Measurements from ENCODE around the gene SLC22A15. TPM values are rescaled to one million over a fixed set of nuclear protein-coding genes. Genes with fewer than 3 reads are reported as not detected.

SLC22A15 gene
- total RNA-seq (0.17 TPM), polyA plus RNA-seq (under 1 TPM in 1 of 4 donors, not detected in 3; 0.03 TPM)

DNA sequence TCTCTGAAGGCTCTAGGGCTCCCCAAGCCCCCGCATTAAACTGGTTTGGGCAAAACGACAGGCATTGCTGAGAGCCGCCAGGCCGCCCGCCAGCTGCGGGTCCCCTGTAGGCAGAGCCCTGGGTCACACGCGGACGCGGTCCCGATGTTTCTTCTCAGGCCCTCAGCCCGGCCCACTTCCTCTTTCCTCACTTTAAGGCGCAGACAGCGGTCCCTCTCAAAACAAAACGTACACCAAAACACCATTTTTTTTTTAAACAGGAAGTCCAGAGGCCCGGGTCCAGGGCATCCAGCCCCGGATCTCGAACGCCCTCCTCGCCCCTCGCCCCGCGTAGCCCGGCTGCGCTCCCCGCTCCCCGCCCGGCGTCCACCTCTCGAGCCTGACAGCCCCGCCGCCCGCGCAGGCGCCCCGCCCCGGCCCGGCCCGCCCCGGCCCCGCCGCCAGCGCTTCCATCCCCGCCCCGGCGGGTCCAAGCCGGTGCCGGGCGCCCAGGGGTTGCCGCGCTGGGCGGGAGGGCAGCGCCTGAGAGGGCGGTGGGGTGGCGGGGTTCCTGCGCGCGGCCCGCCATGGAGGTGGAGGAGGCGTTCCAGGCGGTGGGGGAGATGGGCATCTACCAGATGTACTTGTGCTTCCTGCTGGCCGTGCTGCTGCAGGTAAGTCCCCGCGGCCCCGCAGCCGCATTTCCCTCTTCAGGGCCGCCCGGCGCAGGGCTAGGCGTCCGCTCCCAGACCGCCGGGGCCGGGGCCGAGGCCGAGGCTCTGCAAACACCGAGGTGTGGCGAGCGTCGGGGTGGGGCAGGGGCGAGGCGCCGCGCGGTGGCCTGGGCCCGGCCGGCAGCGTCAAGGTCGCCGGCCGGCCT lies at the start of gene SLC22A15:
TSS of gene SLC22A15 (plus strand) at position 452 of the 859 bp plus-strand sequence. CDS start at position 567, 115 bp downstream.
- peak within 1 kb of the TSS; percentile 83 to 91 (median 85) for H3K4me3 Mint-ChIP-seq
- H3K9me3 ChIP-seq (ENCODE audit: control insufficient read depth in 2 of 2, low read length in 2 of 2): peaks cover 0 to 5% of the 10 kb centered on the region in 2 experiments
- peak in 2 of 3 donors; percentile 1 to 41 for DNase-seq
- peaks cover 4 to 21% (median 8%) of the 10 kb centered on the region in 4 donors for H3K4me1 Mint-ChIP-seq
- peaks cover 68% of the 10 kb centered on the region for H3K27me3 Mint-ChIP-seq
- H3K27me3 ChIP-seq (ENCODE audit: control insufficient read depth, insufficient read depth, low read length): peaks cover 40% of the 10 kb centered on the region
- H3K36me3 ChIP-seq (ENCODE audit: control insufficient read depth, insufficient read depth, low read length): no peaks in the 10 kb centered on the region
- ATAC-seq (ENCODE audit: low read depth in 2 of 2): peak; percentile 39 to 62
- peak within 1 kb of the TSS in 1 of 3 donors; percentile 80 for H3K27ac Mint-ChIP-seq
- no peaks in the 10 kb centered on the region for H3K36me3 Mint-ChIP-seq
- no peak within 1 kb of the TSS for H3K27ac ChIP-seq (ENCODE audit: insufficient read depth, low read length, poor library complexity, severe bottlenecking)
- H3K4me3 ChIP-seq (ENCODE audit: low read depth, low read length): peak within 1 kb of the TSS; percentile 47
- H3K4me1 ChIP-seq (ENCODE audit: control insufficient read depth, insufficient read depth, low read length, poor library complexity, severe bottlenecking): peaks cover 5% of the 10 kb centered on the region
- peaks cover 0 to 3% (median 0%) of the 10 kb centered on the region in 7 donors for H3K9me3 Mint-ChIP-seq

- H3K4me1 ChIP-seq (ENCODE audit: control insufficient read depth, insufficient read depth, low read length, poor library complexity, severe bottlenecking): no peaks in the 10 kb centered on the region
- H3K27me3 Mint-ChIP-seq: peaks cover 17% of the 10 kb centered on the region
- H3K9me3 ChIP-seq (ENCODE audit: control insufficient read depth in 2 of 2, low read length in 2 of 2): no peaks in the 10 kb centered on the region
- H3K36me3 Mint-ChIP-seq: no peaks in the 10 kb centered on the region
- no peak overlapping the region for H3K4me3 ChIP-seq (ENCODE audit: low read depth, low read length)
- no peak for DNase-seq
- peaks cover 0 to 3% (median 0%) of the 10 kb centered on the region in 7 donors for H3K9me3 Mint-ChIP-seq
- no peaks in the 10 kb centered on the region for H3K27me3 ChIP-seq (ENCODE audit: control insufficient read depth, insufficient read depth, low read length)
- H3K27ac ChIP-seq (ENCODE audit: insufficient read depth, low read length, poor library complexity, severe bottlenecking): no peak overlapping the region
- no peak for ATAC-seq (ENCODE audit: low read depth in 2 of 2)
- no peak overlapping the region for H3K27ac Mint-ChIP-seq
- no peaks in the 10 kb centered on the region for H3K4me1 Mint-ChIP-seq
- no peaks in the 10 kb centered on the region for H3K36me3 ChIP-seq (ENCODE audit: control insufficient read depth, insufficient read depth, low read length)
- no peak overlapping the region for H3K4me3 Mint-ChIP-seq
These were observed 48.3 kb upstream of the SLC22A15 start for GRCh38 chr1:115927971-115928370.

DNA sequence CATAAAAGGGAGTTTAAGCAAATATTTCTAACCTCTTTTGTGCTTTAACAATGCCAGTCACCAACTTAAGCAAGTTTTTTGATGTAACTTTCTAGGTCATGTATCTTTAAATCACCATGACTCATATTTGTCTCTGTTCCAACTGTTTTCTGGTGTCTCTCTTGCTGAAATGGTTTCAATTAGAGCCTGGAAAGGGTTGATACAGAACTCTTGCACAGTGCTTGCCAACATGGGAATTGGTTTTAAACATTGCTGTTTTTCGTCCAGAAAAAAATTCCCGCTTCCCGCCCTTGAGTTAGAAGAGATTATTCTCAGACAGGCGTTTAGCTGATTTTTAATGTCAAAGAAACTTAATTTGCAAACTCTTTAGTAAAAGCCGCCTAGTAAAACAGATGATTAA lies 46.4 kb upstream of the SLC22A15 start:
- peaks cover 17% of the 10 kb centered on the region for H3K27me3 Mint-ChIP-seq
- H3K9me3 ChIP-seq (ENCODE audit: control insufficient read depth in 2 of 2, low read length in 2 of 2): no peaks in the 10 kb centered on the region
- no peaks in the 10 kb centered on the region for H3K36me3 Mint-ChIP-seq
- no peaks in the 10 kb centered on the region for H3K4me1 Mint-ChIP-seq
- DNase-seq (no peak), ATAC-seq (ENCODE audit: low read depth in 2 of 2) (no peak)
- no peak overlapping the region for H3K27ac Mint-ChIP-seq
- H3K36me3 ChIP-seq (ENCODE audit: control insufficient read depth, insufficient read depth, low read length): no peaks in the 10 kb centered on the region
- no peaks in the 10 kb centered on the region for H3K27me3 ChIP-seq (ENCODE audit: control insufficient read depth, insufficient read depth, low read length)
- H3K4me3 Mint-ChIP-seq: no peak overlapping the region
- H3K9me3 Mint-ChIP-seq: peaks cover 0 to 5% (median 0%) of the 10 kb centered on the region in 7 donors
- H3K4me1 ChIP-seq (ENCODE audit: control insufficient read depth, insufficient read depth, low read length, poor library complexity, severe bottlenecking): no peaks in the 10 kb centered on the region
- no peak overlapping the region for H3K27ac ChIP-seq (ENCODE audit: insufficient read depth, low read length, poor library complexity, severe bottlenecking)
- no peak overlapping the region for H3K4me3 ChIP-seq (ENCODE audit: low read depth, low read length)

- no peaks in the 10 kb centered on the region for H3K9me3 ChIP-seq (ENCODE audit: control insufficient read depth in 2 of 2, low read length in 2 of 2)
- Mint-ChIP-seq H3K36me3 (no peaks in the 10 kb centered on the region), H3K27me3 (peaks cover 24% of the 10 kb centered on the region), H3K4me3 (no peak overlapping the region), H3K27ac (no peak overlapping the region), H3K9me3 (peaks cover 0 to 5% (median 0%) of the 10 kb centered on the region in 7 donors), H3K4me1 (no peaks in the 10 kb centered on the region)
- no peak overlapping the region for H3K4me3 ChIP-seq (ENCODE audit: low read depth, low read length)
- H3K4me1 ChIP-seq (ENCODE audit: control insufficient read depth, insufficient read depth, low read length, poor library complexity, severe bottlenecking): no peaks in the 10 kb centered on the region
- DNase-seq (no peak), ATAC-seq (ENCODE audit: low read depth in 2 of 2) (no peak)
- H3K27ac ChIP-seq (ENCODE audit: insufficient read depth, low read length, poor library complexity, severe bottlenecking): no peak overlapping the region
- no peaks in the 10 kb centered on the region for H3K36me3 ChIP-seq (ENCODE audit: control insufficient read depth, insufficient read depth, low read length)
- H3K27me3 ChIP-seq (ENCODE audit: control insufficient read depth, insufficient read depth, low read length): peaks cover 3% of the 10 kb centered on the region
These were observed 42.7 kb upstream of the SLC22A15 start for GRCh38 chr1:115933625-115934024.

- Histone ChIP-seq H3K4me3 (ENCODE audit: low read depth, low read length) (no peak overlapping the region), H3K9me3 (ENCODE audit: control insufficient read depth in 2 of 2, low read length in 2 of 2) (no peaks in the 10 kb centered on the region), H3K4me1 (ENCODE audit: control insufficient read depth, insufficient read depth, low read length, poor library complexity, severe bottlenecking) (no peaks in the 10 kb centered on the region), H3K27me3 (ENCODE audit: control insufficient read depth, insufficient read depth, low read length) (peaks cover 3% of the 10 kb centered on the region), H3K36me3 (ENCODE audit: control insufficient read depth, insufficient read depth, low read length) (no peaks in the 10 kb centered on the region), H3K27ac (ENCODE audit: insufficient read depth, low read length, poor library complexity, severe bottlenecking) (no peak overlapping the region)
- no peaks in the 10 kb centered on the region for H3K4me1 Mint-ChIP-seq
- H3K27me3 Mint-ChIP-seq: peaks cover 19% of the 10 kb centered on the region
- ATAC-seq (ENCODE audit: low read depth in 2 of 2) (no peak), DNase-seq (no peak)
- H3K36me3 Mint-ChIP-seq: no peaks in the 10 kb centered on the region
- H3K27ac Mint-ChIP-seq: no peak overlapping the region
- no peak overlapping the region for H3K4me3 Mint-ChIP-seq
- peaks cover 0 to 4% (median 1%) of the 10 kb centered on the region in 7 donors for H3K9me3 Mint-ChIP-seq
These were observed 36.9 kb upstream of the SLC22A15 start for GRCh38 chr1:115939455-115939854.

DNA sequence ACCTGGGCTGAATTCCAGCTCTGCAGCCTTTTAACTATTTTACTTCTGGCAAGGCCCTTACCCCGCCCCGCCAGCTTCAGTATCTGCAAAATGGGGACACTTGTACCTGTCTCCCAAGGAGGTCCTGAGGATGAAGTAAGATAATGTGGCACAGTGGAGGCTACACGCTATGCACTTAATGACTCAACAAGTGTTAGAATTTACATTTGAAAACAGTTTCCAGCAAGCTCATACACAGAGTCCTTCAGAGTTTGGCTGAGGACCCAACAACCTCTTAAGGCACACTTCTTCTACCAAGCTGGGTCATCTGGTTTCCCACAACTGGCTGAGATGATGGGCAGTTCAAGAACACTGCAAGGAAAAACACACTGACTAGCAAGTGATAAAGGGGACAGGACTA lies 30.2 kb upstream of the SLC22A15 start:
- Mint-ChIP-seq H3K27me3 (peaks cover 9% of the 10 kb centered on the region), H3K4me1 (no peaks in the 10 kb centered on the region), H3K27ac (no peak overlapping the region), H3K9me3 (peaks cover 0 to 3% (median 0%) of the 10 kb centered on the region in 7 donors), H3K4me3 (no peak overlapping the region), H3K36me3 (no peaks in the 10 kb centered on the region)
- no peak overlapping the region for H3K4me3 ChIP-seq (ENCODE audit: low read depth, low read length)
- no peak overlapping the region for H3K27ac ChIP-seq (ENCODE audit: insufficient read depth, low read length, poor library complexity, severe bottlenecking)
- H3K27me3 ChIP-seq (ENCODE audit: control insufficient read depth, insufficient read depth, low read length): peaks cover 9% of the 10 kb centered on the region
- H3K4me1 ChIP-seq (ENCODE audit: control insufficient read depth, insufficient read depth, low read length, poor library complexity, severe bottlenecking): no peaks in the 10 kb centered on the region
- no peaks in the 10 kb centered on the region for H3K9me3 ChIP-seq (ENCODE audit: control insufficient read depth in 2 of 2, low read length in 2 of 2)
- ATAC-seq (ENCODE audit: low read depth in 2 of 2): no peak
- no peaks in the 10 kb centered on the region for H3K36me3 ChIP-seq (ENCODE audit: control insufficient read depth, insufficient read depth, low read length)
- DNase-seq: no peak

DNA sequence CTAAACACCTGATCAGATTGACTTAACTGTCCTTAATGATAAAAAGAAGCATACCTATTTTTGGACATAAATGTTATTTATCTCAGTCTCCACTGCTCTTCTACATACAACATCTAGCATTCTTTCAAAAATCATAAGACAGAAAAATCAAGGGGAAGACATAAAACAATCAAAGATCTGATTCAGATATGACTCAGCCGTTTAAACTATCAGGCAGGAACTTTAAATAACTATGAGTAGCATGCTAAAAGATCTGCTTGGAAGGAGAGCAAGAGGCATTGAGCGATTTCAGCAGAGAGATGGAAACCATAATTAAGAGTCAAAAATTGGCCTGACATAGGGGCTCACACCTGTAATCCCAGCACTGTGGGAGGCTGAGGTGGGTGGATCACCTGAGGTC lies 27.2 kb upstream of the SLC22A15 start:
- Mint-ChIP-seq H3K4me3 (no peak overlapping the region), H3K9me3 (peaks cover 0 to 3% (median 0%) of the 10 kb centered on the region in 7 donors)
- no peak for DNase-seq

More for the DNA sequence above, 27.2 kb upstream of the SLC22A15 start:
- no peak for ATAC-seq (ENCODE audit: low read depth in 2 of 2)
- H3K27ac Mint-ChIP-seq: no peak overlapping the region
- no peak overlapping the region for H3K27ac ChIP-seq (ENCODE audit: insufficient read depth, low read length, poor library complexity, severe bottlenecking)
- H3K27me3 Mint-ChIP-seq: peaks cover 9% of the 10 kb centered on the region
- H3K4me1 Mint-ChIP-seq: no peaks in the 10 kb centered on the region
- no peaks in the 10 kb centered on the region for H3K9me3 ChIP-seq (ENCODE audit: control insufficient read depth in 2 of 2, low read length in 2 of 2)
- peaks cover 9% of the 10 kb centered on the region for H3K27me3 ChIP-seq (ENCODE audit: control insufficient read depth, insufficient read depth, low read length)
- no peak overlapping the region for H3K4me3 ChIP-seq (ENCODE audit: low read depth, low read length)
- no peaks in the 10 kb centered on the region for H3K36me3 Mint-ChIP-seq
- H3K36me3 ChIP-seq (ENCODE audit: control insufficient read depth, insufficient read depth, low read length): no peaks in the 10 kb centered on the region
- no peaks in the 10 kb centered on the region for H3K4me1 ChIP-seq (ENCODE audit: control insufficient read depth, insufficient read depth, low read length, poor library complexity, severe bottlenecking)
